CD14-positive monocyte (primary cell): ENCODE results near the gene CTDSPL. TPM values are rescaled to one million over a fixed set of nuclear protein-coding genes. Genes with fewer than 3 reads are reported as not detected.

Source experiments
- DNase-seq, 3 donors: peaks; one replicate each; pipeline ENCODE4 v3.0.0-alpha.2; 2011 to 2022
- H2AFZ ChIP-seq: 2 replicates; pipeline ENCODE4 v1.6.0; 2012; ENCODE audit warnings: mild to moderate bottlenecking, low read depth, low read length, inconsistent platforms; ENCODE audit not compliant: insufficient read depth, poor library complexity, severe bottlenecking
- H3K27ac ChIP-seq, 2 donors: 1 replicate in 1 of 2; 2 replicates in 1 of 2; pipeline ENCODE4 v1.5.1; 2012 to 2013; ENCODE audit warnings: low read length in 2 of 2, control low read depth in 1 of 2, inconsistent platforms in 1 of 2, low read depth in 1 of 2, mild to moderate bottlenecking in 1 of 2
- H3K27me3 ChIP-seq, 2 donors: one replicate each; pipeline versions ENCODE4 v1.6.0 to v1.6.1; 2011 to 2013; ENCODE audit warnings: low read length in 2 of 2; ENCODE audit not compliant: control insufficient read depth in 2 of 2, insufficient read depth in 2 of 2
- H3K36me3 ChIP-seq, 2 donors: replicated peaks in 1 of 2; 1 replicate in 1 of 2; 2 replicates in 1 of 2; pipeline versions ENCODE4 v1.5.1 to v1.6.1; 2012 to 2013; ENCODE audit warnings: low read length in 2 of 2, control low read depth in 1 of 2, inconsistent platforms in 1 of 2, mild to moderate bottlenecking in 1 of 2; ENCODE audit not compliant: insufficient read depth in 2 of 2, control insufficient read depth in 1 of 2
- H3K4me1 ChIP-seq, 2 donors: 1 replicate in 1 of 2; 2 replicates in 1 of 2; pipeline versions ENCODE4 v1.5.1 to v1.6.1; 2012 to 2013; ENCODE audit warnings: low read length in 2 of 2, control low read depth in 1 of 2, inconsistent platforms in 1 of 2, mild to moderate bottlenecking in 1 of 2, moderate library complexity in 1 of 2; ENCODE audit not compliant: insufficient read depth in 2 of 2, control insufficient read depth in 1 of 2
- H3K4me2 ChIP-seq: replicated peaks from 2 replicates; pipeline ENCODE3; 2012; ENCODE audit warnings: low read length, moderate library complexity, mild to moderate bottlenecking; ENCODE audit not compliant: poor library complexity, severe bottlenecking; ENCODE audit errors: extremely low read depth
- H3K4me3 ChIP-seq, 3 experiments: fragments of 200-600 bp in 1 of 3; sonication (generic) in 1 of 3; replicated peaks in 1 of 3; 1 replicate in 2 of 3; 2 replicates in 1 of 3; pipeline ENCODE4 v1.5.1; 2011 to 2013; ENCODE audit warnings: low read length in 3 of 3, mild to moderate bottlenecking in 3 of 3, control low read depth in 2 of 3, low read depth in 2 of 3, inconsistent platforms in 1 of 3, moderate library complexity in 1 of 3
- H3K79me2 ChIP-seq: 2 replicates; pipeline ENCODE4 v1.6.0; 2012; ENCODE audit warnings: mild to moderate bottlenecking, control low read depth, inconsistent platforms, low read length, moderate library complexity; ENCODE audit not compliant: insufficient read depth
- H3K9ac ChIP-seq: 2 replicates; pipeline ENCODE4 v1.6.0; 2017; ENCODE audit warnings: low read length, mild to moderate bottlenecking; ENCODE audit not compliant: insufficient read depth, poor library complexity, severe bottlenecking
- H3K9me3 ChIP-seq, 2 donors: replicated peaks in 1 of 2; 1 replicate in 1 of 2; 2 replicates in 1 of 2; pipeline versions ENCODE4 v1.5.1 to v1.6.1; 2012 to 2013; ENCODE audit warnings: low read length in 2 of 2, control low read depth in 1 of 2; ENCODE audit not compliant: control insufficient read depth in 1 of 2, insufficient read depth in 1 of 2
- H4K20me1 ChIP-seq: 2 replicates; pipeline ENCODE4 v1.6.0; 2012; ENCODE audit warnings: mild to moderate bottlenecking, low read length, control low read depth, moderate library complexity; ENCODE audit not compliant: insufficient read depth
- H3K27ac Mint-ChIP-seq, 7 donors: one replicate each; pipeline ENCODE4 v1.8.0; 2020; ENCODE audit warnings: mild to moderate bottlenecking in 7 of 7, mixed read lengths in 7 of 7, moderate library complexity in 6 of 7, inconsistent platforms in 2 of 7
- H3K27me3 Mint-ChIP-seq, 3 donors: one replicate each; pipeline ENCODE4 v1.8.0; 2021 to 2022; ENCODE audit warnings: low read depth in 3 of 3, mild to moderate bottlenecking in 3 of 3, mixed read lengths in 3 of 3, moderate library complexity in 3 of 3, inconsistent platforms in 1 of 3
- H3K36me3 Mint-ChIP-seq, 2 donors: one replicate each; pipeline ENCODE4 v1.8.0; 2020; ENCODE audit warnings: mixed read lengths in 2 of 2, inconsistent platforms in 1 of 2, mild to moderate bottlenecking in 1 of 2
- H3K4me1 Mint-ChIP-seq: one replicate; pipeline ENCODE4 v1.8.0; 2020; ENCODE audit warnings: mild to moderate bottlenecking, mixed read lengths
- H3K4me3 Mint-ChIP-seq, 2 donors: one replicate each; pipeline ENCODE4 v1.8.0; 2020; ENCODE audit warnings: mild to moderate bottlenecking in 2 of 2, mixed read lengths in 2 of 2, moderate library complexity in 1 of 2
- H3K9me3 Mint-ChIP-seq, 7 donors: one replicate each; pipeline ENCODE4 v1.8.0; 2020 to 2022; ENCODE audit warnings: mixed read lengths in 7 of 7, mild to moderate bottlenecking in 6 of 7, moderate library complexity in 6 of 7, inconsistent platforms in 2 of 7
- WGBS: methylation state at CpG from one replicate; pipeline ENCODE4 v1.1.5; 2013; ENCODE audit warnings: missing lambda C conversion rate; ENCODE audit not compliant: insufficient coverage; 5-methylcytosine and 5-hydroxymethylcytosine counted together
- intact Hi-C, 2 donors: fragments of 100-400 bp; cut with micrococcal nuclease; formaldehyde crosslinking; loops; one replicate each; pipeline versions ENCODE4 v1.15.0 to v1.15.1; 2023
- polyA plus RNA-seq, 3 donors: library from polyadenylated mRNA; depleted of rRNA in 1 of 3; unstranded in 2 of 3; stranded (reverse) in 1 of 3; fragments of 300-500 nt in 2 of 3; fragments of >200 nt in 1 of 3; fragmentation: Illumina TruSeq in 2 of 3; gene quantifications; 1 replicate in 2 of 3; 2 replicates in 1 of 3; pipeline ENCODE4 v1.2.3, GENCODE V29; 2012 to 2021
- TF ChIP-seq, protein P1 (sequence below): fragments of 200-600 bp; IDR thresholded peaks from one replicate; pipeline ENCODE4 v1.8.0; 2022; ENCODE audit warnings: antibody characterized with exemption, mild to moderate bottlenecking

Gene CTDSPL
- polyA plus RNA-seq, 3 donors = 0.15 to 0.69 (median 0.33) TPM

DNA sequence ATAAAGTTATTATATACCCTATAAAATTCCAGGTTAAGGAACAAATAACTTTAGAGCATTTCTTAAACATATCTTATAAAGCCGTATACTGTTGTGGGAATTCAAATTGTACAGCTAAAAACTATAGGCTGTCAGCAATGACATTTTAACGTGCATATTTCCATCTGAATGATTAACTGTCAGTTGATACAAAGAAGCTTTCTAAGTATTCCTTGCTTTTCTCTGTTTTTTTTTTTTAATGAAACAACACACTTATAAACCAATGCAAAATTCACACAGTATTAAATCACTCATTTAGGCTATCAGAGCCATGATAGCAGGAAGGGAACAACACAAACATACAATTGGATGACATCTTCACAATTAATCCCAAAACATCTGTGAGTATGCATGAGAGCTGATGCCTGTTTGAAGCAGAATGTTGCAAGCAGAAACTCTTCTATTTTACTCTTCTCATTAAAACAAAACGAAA, 61.9 kb downstream of the CTDSPL start:
- H3K9me3 Mint-ChIP-seq = peaks cover 0 to 2% (median 0%) of the 10 kb centered on the region in 7 donors
- no peak overlapping the region for H3K27ac ChIP-seq
- H3K9me3 ChIP-seq = no peaks in the 10 kb centered on the region
- intact Hi-C loops = no loop called here
- no peaks in the 10 kb centered on the region for H3K36me3 ChIP-seq
- no peaks in the 10 kb centered on the region for H4K20me1 ChIP-seq
- no peak overlapping the region for H2AFZ ChIP-seq
- H3K4me3 Mint-ChIP-seq = no peak overlapping the region
- H3K4me3 ChIP-seq = no peak overlapping the region
- no peak overlapping the region for H3K4me2 ChIP-seq
- H3K27me3 ChIP-seq = no peaks in the 10 kb centered on the region
- peaks cover 2 to 5% of the 10 kb centered on the region in 2 donors for H3K36me3 Mint-ChIP-seq
- no peak for DNase-seq
- peaks cover 0 to 3% (median 0%) of the 10 kb centered on the region in 3 donors for H3K27me3 Mint-ChIP-seq
- H3K79me2 ChIP-seq = no peaks in the 10 kb centered on the region
- peaks cover 16% of the 10 kb centered on the region for H3K4me1 Mint-ChIP-seq
- no peak overlapping the region for H3K9ac ChIP-seq
- no CpG with 5 or more reads among the region's 3 CpGs for WGBS
- TF ChIP-seq, protein P1, sequence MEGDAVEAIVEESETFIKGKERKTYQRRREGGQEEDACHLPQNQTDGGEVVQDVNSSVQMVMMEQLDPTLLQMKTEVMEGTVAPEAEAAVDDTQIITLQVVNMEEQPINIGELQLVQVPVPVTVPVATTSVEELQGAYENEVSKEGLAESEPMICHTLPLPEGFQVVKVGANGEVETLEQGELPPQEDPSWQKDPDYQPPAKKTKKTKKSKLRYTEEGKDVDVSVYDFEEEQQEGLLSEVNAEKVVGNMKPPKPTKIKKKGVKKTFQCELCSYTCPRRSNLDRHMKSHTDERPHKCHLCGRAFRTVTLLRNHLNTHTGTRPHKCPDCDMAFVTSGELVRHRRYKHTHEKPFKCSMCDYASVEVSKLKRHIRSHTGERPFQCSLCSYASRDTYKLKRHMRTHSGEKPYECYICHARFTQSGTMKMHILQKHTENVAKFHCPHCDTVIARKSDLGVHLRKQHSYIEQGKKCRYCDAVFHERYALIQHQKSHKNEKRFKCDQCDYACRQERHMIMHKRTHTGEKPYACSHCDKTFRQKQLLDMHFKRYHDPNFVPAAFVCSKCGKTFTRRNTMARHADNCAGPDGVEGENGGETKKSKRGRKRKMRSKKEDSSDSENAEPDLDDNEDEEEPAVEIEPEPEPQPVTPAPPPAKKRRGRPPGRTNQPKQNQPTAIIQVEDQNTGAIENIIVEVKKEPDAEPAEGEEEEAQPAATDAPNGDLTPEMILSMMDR = no peak
- H3K27ac Mint-ChIP-seq = no peak overlapping the region
- H3K4me1 ChIP-seq = peaks cover 5 to 6% of the 10 kb centered on the region in 2 donors

DNA sequence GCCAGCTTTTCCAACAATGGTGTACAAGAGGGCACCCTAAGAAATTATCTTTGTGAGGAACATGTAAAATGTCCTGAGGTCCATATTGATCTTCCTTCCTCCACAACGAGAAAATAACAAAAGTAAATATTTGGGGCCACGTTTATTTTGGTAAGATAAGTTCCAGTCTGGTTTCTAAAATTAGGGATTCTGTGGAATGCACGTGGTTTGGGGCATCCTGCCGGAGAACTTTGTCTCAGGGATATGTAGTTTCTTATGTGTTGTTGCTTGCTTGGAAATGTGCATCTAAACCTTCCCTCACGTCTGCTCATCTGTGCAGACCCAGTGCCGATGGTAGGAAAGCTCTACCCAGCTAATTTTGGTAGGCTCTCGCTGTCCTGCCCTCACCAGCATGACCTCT, 62.8 kb downstream of the CTDSPL start:
- peaks cover 5 to 6% of the 10 kb centered on the region in 2 donors for H3K4me1 ChIP-seq
- intact Hi-C loops = no loop called here
- H3K4me2 ChIP-seq = no peak overlapping the region
- WGBS = 100% methylated on average over 4 of the region's 7 CpGs
- Mint-ChIP-seq H3K9me3 (peaks cover 0 to 4% (median 0%) of the 10 kb centered on the region in 7 donors), H3K4me1 (peaks cover 16% of the 10 kb centered on the region), H3K4me3 (no peak overlapping the region), H3K36me3 (peaks cover under 1 to 5% of the 10 kb centered on the region in 2 donors), H3K27me3 (peaks cover 0 to 3% (median 0%) of the 10 kb centered on the region in 3 donors), H3K27ac (no peak overlapping the region)
- TF ChIP-seq, protein P1 = no peak
- no peaks in the 10 kb centered on the region for H3K9me3 ChIP-seq
- no peak overlapping the region for H2AFZ ChIP-seq
- no peak for DNase-seq
- H3K79me2 ChIP-seq = no peaks in the 10 kb centered on the region
- H3K9ac ChIP-seq = no peak overlapping the region
- no peaks in the 10 kb centered on the region for H3K36me3 ChIP-seq
- H3K4me3 ChIP-seq = no peak overlapping the region
- H4K20me1 ChIP-seq = no peaks in the 10 kb centered on the region
- H3K27me3 ChIP-seq = no peaks in the 10 kb centered on the region
- no peak overlapping the region for H3K27ac ChIP-seq
